DOHH2 (cell line): Measurements from ENCODE around the gene KIF1A.

Experiments
- H3F3A ChIP-seq: fragments of 200-600 bp; sonication (generic), shearing (Covaris generic); 2 replicates; pipeline ENCODE4 v1.6.0; 2016; ENCODE audit warnings: antibody characterized with exemption, mild to moderate bottlenecking; ENCODE audit not compliant: control insufficient read depth, insufficient read depth
- H3K27ac ChIP-seq: fragments of 200-600 bp; sonication (generic); 2 replicates; pipeline ENCODE4 v1.5.1; 2014; ENCODE audit warnings: low read depth, mild to moderate bottlenecking, low read length, moderate library complexity
- H3K27me3 ChIP-seq: fragments of 200-600 bp; sonication (generic); 2 replicates; pipeline ENCODE4 v1.6.1; 2014; ENCODE audit warnings: mild to moderate bottlenecking, low read length, mixed read lengths; ENCODE audit not compliant: control insufficient read depth
- H3K36me3 ChIP-seq: fragments of 200-600 bp; sonication (generic); 2 replicates; pipeline ENCODE4 v1.6.1; 2014; ENCODE audit warnings: mild to moderate bottlenecking, low read length, moderate library complexity, mixed read lengths; ENCODE audit not compliant: control insufficient read depth
- H3K4me1 ChIP-seq: fragments of 200-600 bp; sonication (generic); 2 replicates; pipeline ENCODE4 v1.6.1; 2014; ENCODE audit warnings: mild to moderate bottlenecking, low read length, mixed read lengths; ENCODE audit not compliant: control insufficient read depth
- H3K4me2 ChIP-seq: fragments of 200-600 bp; sonication (generic); 2 replicates; pipeline ENCODE4 v1.6.0; 2014; ENCODE audit warnings: mild to moderate bottlenecking, low read length, moderate library complexity
- H3K4me3 ChIP-seq: fragments of 200-600 bp; sonication (generic); 2 replicates; pipeline ENCODE4 v1.5.1; 2014; ENCODE audit warnings: mild to moderate bottlenecking, low read length, mixed read lengths
- H3K79me2 ChIP-seq: fragments of 200-600 bp; sonication (generic); 2 replicates; pipeline ENCODE4 v1.6.1; 2014; ENCODE audit warnings: mild to moderate bottlenecking, low read length, mixed read lengths; ENCODE audit not compliant: control insufficient read depth
- H3K9me2 ChIP-seq: fragments of 200-600 bp; sonication (generic); replicated peaks from 2 replicates; pipeline ENCODE4 v1.6.1; 2014; ENCODE audit warnings: mild to moderate bottlenecking, low read length, mixed read lengths; ENCODE audit not compliant: control insufficient read depth
- H3K9me3 ChIP-seq: fragments of 200-600 bp; sonication (generic); 2 replicates; pipeline ENCODE4 v1.6.1; 2014; ENCODE audit warnings: antibody characterized with exemption, low read length, mixed read lengths; ENCODE audit not compliant: control insufficient read depth, insufficient read depth
- H4K20me1 ChIP-seq: fragments of 200-600 bp; sonication (generic); 2 replicates; pipeline ENCODE4 v1.6.0; 2014; ENCODE audit warnings: low read depth, mild to moderate bottlenecking, antibody characterized with exemption, low read length, moderate library complexity; ENCODE audit not compliant: control insufficient read depth, insufficient read depth
- CTCF ChIP-seq: fragments of 200-600 bp; sonication (generic); IDR thresholded peaks from one replicate; pipeline ENCODE4 v1.5.1; 2014; ENCODE audit warnings: antibody characterized with exemption, mild to moderate bottlenecking, low read depth, low read length; ENCODE audit not compliant: poor library complexity, severe bottlenecking
- EZH2phosphoT487 ChIP-seq: fragments of 200-600 bp; sonication (generic); IDR thresholded peaks from 2 replicates; pipeline ENCODE4 v1.6.1; 2017; ENCODE audit warnings: borderline replicate concordance, mild to moderate bottlenecking, antibody characterized with exemption, low read length, moderate library complexity, mixed read lengths

Gene KIF1A

GRCh38 chr2:240855670-240856069 lies 35.7 kb upstream of the KIF1A start:
- H4K20me1 ChIP-seq, result no peaks in the 10 kb centered on the region
- no peaks in the 10 kb centered on the region for H3K4me1 ChIP-seq
- no peak overlapping the region for H3K27ac ChIP-seq
- no peaks in the 10 kb centered on the region for H3F3A ChIP-seq
- H3K79me2 ChIP-seq, result no peaks in the 10 kb centered on the region
- no peak overlapping the region for H3K4me3 ChIP-seq
- no peak overlapping the region for H3K4me2 ChIP-seq
- TF ChIP-seq EZH2phosphoT487 (no peak), CTCF (no peak)
- no peaks in the 10 kb centered on the region for H3K27me3 ChIP-seq
- no peaks in the 10 kb centered on the region for H3K36me3 ChIP-seq
- H3K9me3 ChIP-seq, result peaks cover 5% of the 10 kb centered on the region; the same call in 1 of the 2 replicates
- H3K9me2 ChIP-seq, result no peaks in the 10 kb centered on the region

- H3K79me2 ChIP-seq, result no peaks in the 10 kb centered on the region
- no peaks in the 10 kb centered on the region for H3K4me1 ChIP-seq
- H4K20me1 ChIP-seq, result no peaks in the 10 kb centered on the region
- H3K4me3 ChIP-seq, result no peak overlapping the region
- H3K27me3 ChIP-seq, result no peaks in the 10 kb centered on the region
- TF ChIP-seq CTCF, result no peak
- TF ChIP-seq EZH2phosphoT487, result no peak
- H3F3A ChIP-seq, result no peaks in the 10 kb centered on the region
- H3K9me2 ChIP-seq, result no peaks in the 10 kb centered on the region
- no peak overlapping the region for H3K4me2 ChIP-seq
- H3K27ac ChIP-seq, result no peak overlapping the region
- no peaks in the 10 kb centered on the region for H3K36me3 ChIP-seq
- peaks cover 5% of the 10 kb centered on the region; the same call in 1 of the 2 replicates for H3K9me3 ChIP-seq
Observed at GRCh38 chr2:240852671-240853314, 32.8 kb upstream of the KIF1A start.

- Histone ChIP-seq H3K9me2 (no peaks in the 10 kb centered on the region), H3K79me2 (no peaks in the 10 kb centered on the region), H3K4me3 (no peak overlapping the region), H3K4me1 (no peaks in the 10 kb centered on the region), H3K27me3 (no peaks in the 10 kb centered on the region), H3K4me2 (no peak overlapping the region), H3K27ac (no peak overlapping the region), H3F3A (no peaks in the 10 kb centered on the region), H4K20me1 (no peaks in the 10 kb centered on the region), H3K9me3 (peaks cover 5% of the 10 kb centered on the region; the same call in 1 of the 2 replicates), H3K36me3 (no peaks in the 10 kb centered on the region)
- TF ChIP-seq CTCF, result peak; percentile 89
- TF ChIP-seq EZH2phosphoT487, result no peak
Observed at GRCh38 chr2:240851078-240851991, 31.3 kb upstream of the KIF1A start.
